ENCODE data around the gene SYCP2L. TPM values are rescaled to one million over a fixed set of nuclear protein-coding genes. Genes with fewer than 3 reads are reported as not detected.

SYCP2L gene
- total RNA-seq, 1 donor from 2014 or later: 12.5 TPM

- H3K9ac ChIP-seq: no peak overlapping the region
- H3K27ac ChIP-seq: no peak overlapping the region
- no peak overlapping the region for H2AFZ ChIP-seq (replicated peaks)
- H3K4me3 ChIP-seq: no peak overlapping the region
- TF ChIP-seq EZH2phosphoT487 (IDR thresholded peaks at IDR 0.05) (no peak), CTCF (IDR thresholded peaks at IDR 0.05) (no peak), EZH2 (IDR thresholded peaks at IDR 0.05) (no peak)
- H3K36me3 ChIP-seq: no peaks in the 10 kb centered on the region
- H4K20me1 ChIP-seq (ENCODE audit: low read depth): no peaks in the 10 kb centered on the region
- peaks cover 2% of the 10 kb centered on the region for H3K27me3 Mint-ChIP-seq (ENCODE audit: insufficient read depth, low read depth)
- H3K27me3 ChIP-seq: no peaks in the 10 kb centered on the region
- H3K4me2 ChIP-seq: no peak overlapping the region
- H3F3A ChIP-seq (ENCODE audit: low read depth): no peaks in the 10 kb centered on the region
- H3K4me3 Mint-ChIP-seq: no peak overlapping the region
- H3K9me3 Mint-ChIP-seq: no peaks in the 10 kb centered on the region
- H3K27ac Mint-ChIP-seq: no peak overlapping the region
- H3K4me1 Mint-ChIP-seq: no peaks in the 10 kb centered on the region
- H3K79me2 ChIP-seq (ENCODE audit: low read depth): no peaks in the 10 kb centered on the region
- no peaks in the 10 kb centered on the region for H3K36me3 Mint-ChIP-seq
- H3K4me1 ChIP-seq: peaks cover 8% of the 10 kb centered on the region
- no peak for DNase-seq (ENCODE audit: low spot score)
- H3K9me3 ChIP-seq (ENCODE audit: low read depth): no peaks in the 10 kb centered on the region
Measured at GRCh38 chr6:10956776-10957175, 69.9 kb downstream of the SYCP2L start.

- Histone ChIP-seq H3K9ac (no peak overlapping the region), H4K20me1 (ENCODE audit: low read depth) (no peaks in the 10 kb centered on the region), H3K36me3 (no peaks in the 10 kb centered on the region), H3K79me2 (ENCODE audit: low read depth) (no peaks in the 10 kb centered on the region), H3K27me3 (no peaks in the 10 kb centered on the region), H3K4me1 (peaks cover 8% of the 10 kb centered on the region), H3F3A (ENCODE audit: low read depth) (no peaks in the 10 kb centered on the region), H2AFZ (replicated peaks) (no peak overlapping the region), H3K9me3 (ENCODE audit: low read depth) (no peaks in the 10 kb centered on the region), H3K27ac (no peak overlapping the region), H3K4me3 (no peak overlapping the region), H3K4me2 (no peak overlapping the region)
- Mint-ChIP-seq H3K4me3 (no peak overlapping the region), H3K36me3 (no peaks in the 10 kb centered on the region), H3K9me3 (no peaks in the 10 kb centered on the region), H3K27me3 (ENCODE audit: insufficient read depth, low read depth) (peaks cover 2% of the 10 kb centered on the region), H3K27ac (no peak overlapping the region), H3K4me1 (no peaks in the 10 kb centered on the region)
- no peak for TF ChIP-seq EZH2phosphoT487 (IDR thresholded peaks at IDR 0.05)
- no peak for TF ChIP-seq EZH2 (IDR thresholded peaks at IDR 0.05)
- TF ChIP-seq CTCF (IDR thresholded peaks at IDR 0.05): no peak
- no peak for DNase-seq (ENCODE audit: low spot score)
Measured at GRCh38 chr6:10957414-10957886, 70.6 kb downstream of the SYCP2L start.

- H3K4me3 Mint-ChIP-seq: no peak overlapping the region
- H3K9me3 Mint-ChIP-seq: peaks cover 3% of the 10 kb centered on the region
- no peak overlapping the region for H2AFZ ChIP-seq (replicated peaks)
- no peak for DNase-seq (ENCODE audit: low spot score)
- H3K36me3 ChIP-seq: no peaks in the 10 kb centered on the region
- no peaks in the 10 kb centered on the region for H3F3A ChIP-seq (ENCODE audit: low read depth)
- H3K36me3 Mint-ChIP-seq: peaks cover 2% of the 10 kb centered on the region
- no peaks in the 10 kb centered on the region for H4K20me1 ChIP-seq (ENCODE audit: low read depth)
- no peak overlapping the region for H3K27ac Mint-ChIP-seq
- no peak overlapping the region for H3K9ac ChIP-seq
- TF ChIP-seq CTCF (IDR thresholded peaks at IDR 0.05) (no peak), EZH2phosphoT487 (IDR thresholded peaks at IDR 0.05) (no peak), EZH2 (IDR thresholded peaks at IDR 0.05) (no peak)
- H3K4me2 ChIP-seq: no peak overlapping the region
- H3K4me3 ChIP-seq: no peak overlapping the region
- H3K27me3 Mint-ChIP-seq (ENCODE audit: insufficient read depth, low read depth): no peaks in the 10 kb centered on the region
- H3K79me2 ChIP-seq (ENCODE audit: low read depth): no peaks in the 10 kb centered on the region
- no peaks in the 10 kb centered on the region for H3K27me3 ChIP-seq
- no peaks in the 10 kb centered on the region for H3K9me3 ChIP-seq (ENCODE audit: low read depth)
- no peak overlapping the region for H3K27ac ChIP-seq
- no peaks in the 10 kb centered on the region for H3K4me1 Mint-ChIP-seq
- H3K4me1 ChIP-seq: peaks cover 8% of the 10 kb centered on the region
Measured at GRCh38 chr6:10960171-10960570, 73.3 kb downstream of the SYCP2L start.

Measured in neural progenitor cell (in vitro differentiated cells).